IMR-90 (cell line): Measurements from ENCODE around the gene OLFML1. TPM values are rescaled to one million over a fixed set of nuclear protein-coding genes. Genes with fewer than 3 reads are reported as not detected.

ENCODE experiments used
- ATAC-seq: fragments of 200-7000 bp; cut with Tn5 transposase; 2 replicates; pipeline ENCODE4 v1.9.1; 2020; ENCODE audit warnings: low read depth, mild to moderate bottlenecking, moderate library complexity
- BruUV-seq: library from RNA; stranded (reverse); fragments of 400-500 nt; replicated peaks from 2 replicates; lab custom pipeline; 2021; lab: Mats Ljungman, UMichigan
- CTCF ChIA-PET: fragments of 300-600 bp; formaldehyde crosslinking; extraction: SDS; loops from one replicate; lab custom pipeline; 2021; ENCODE audit warnings: antibody characterized with exemption; lab: Yijun Ruan, JAX
- POLR2A ChIA-PET: fragments of 300-600 bp; sonication (Branson Sonifier 250); formaldehyde crosslinking; loops from one replicate; lab custom pipeline; 2022; ENCODE audit warnings: antibody characterized with exemption; ENCODE audit not compliant: unreplicated experiment; lab: Charles Lee
- DNase-seq: peaks from one replicate; pipeline ENCODE4 v3.0.0; 2013
- H2AFZ ChIP-seq: replicated peaks from 2 replicates; pipeline ENCODE3; 2013; ENCODE audit warnings: low read length, mild to moderate bottlenecking; ENCODE audit not compliant: poor library complexity
- H2AK5ac ChIP-seq: 2 replicates; pipeline ENCODE4 v1.6.1; 2013; ENCODE audit warnings: low read depth, low read length, inconsistent platforms
- H2AK9ac ChIP-seq: replicated peaks from 2 replicates; pipeline ENCODE3; 2013; ENCODE audit warnings: mild to moderate bottlenecking, low read depth, low read length, moderate library complexity; ENCODE audit not compliant: poor library complexity
- H2BK120ac ChIP-seq: 2 replicates; pipeline ENCODE4 v1.6.1; 2013; ENCODE audit warnings: low read depth, low read length, inconsistent platforms
- H2BK15ac ChIP-seq: 3 replicates; pipeline ENCODE4 v1.6.1; 2013; ENCODE audit warnings: low read depth, low read length, inconsistent platforms
- H2BK20ac ChIP-seq: 2 replicates; pipeline ENCODE4 v1.6.1; 2013; ENCODE audit warnings: low read depth, mild to moderate bottlenecking, inconsistent platforms, low read length, moderate library complexity
- H2BK5ac ChIP-seq: 2 replicates; pipeline ENCODE4 v1.6.1; 2013; ENCODE audit warnings: mild to moderate bottlenecking, low read depth, low read length, inconsistent platforms; ENCODE audit not compliant: poor library complexity, severe bottlenecking
- H3K14ac ChIP-seq: replicated peaks from 2 replicates; pipeline ENCODE4 v1.6.1; 2013; ENCODE audit warnings: low read depth, low read length, inconsistent platforms
- H3K18ac ChIP-seq: 2 replicates; pipeline ENCODE4 v1.6.1; 2013; ENCODE audit warnings: low read depth, low read length, control low read depth
- H3K23ac ChIP-seq: 2 replicates; pipeline ENCODE4 v1.6.1; 2013; ENCODE audit warnings: low read depth, low read length, inconsistent platforms
- H3K27ac ChIP-seq: 2 replicates; pipeline ENCODE4 v1.5.1; 2013; ENCODE audit warnings: mild to moderate bottlenecking, control low read depth, low read length; ENCODE audit not compliant: insufficient read depth
- H3K27me3 ChIP-seq: 2 replicates; pipeline ENCODE4 v1.6.1; 2013; ENCODE audit warnings: low read length; ENCODE audit not compliant: control insufficient read depth, insufficient read depth
- H3K36me3 ChIP-seq: 2 replicates; pipeline ENCODE4 v1.6.1; 2013; ENCODE audit warnings: low read length, mixed read lengths; ENCODE audit not compliant: control insufficient read depth, insufficient read depth
- H3K4ac ChIP-seq: 2 replicates; pipeline ENCODE4 v1.6.1; 2013; ENCODE audit warnings: low read depth, low read length, inconsistent platforms
- H3K4me1 ChIP-seq: 2 replicates; pipeline ENCODE4 v1.6.1; 2013; ENCODE audit warnings: low read length, mixed read lengths; ENCODE audit not compliant: control insufficient read depth, insufficient read depth
- H3K4me2 ChIP-seq: 2 replicates; pipeline ENCODE4 v1.6.1; 2013; ENCODE audit warnings: low read depth, mild to moderate bottlenecking, control low read depth, low read length, moderate library complexity
- H3K4me3 ChIP-seq: 2 replicates; pipeline ENCODE4 v1.5.1; 2013; ENCODE audit warnings: low read depth, mild to moderate bottlenecking, control low read depth, low read length, moderate library complexity; ENCODE audit not compliant: insufficient read depth
- H3K56ac ChIP-seq: 2 replicates; pipeline ENCODE4 v1.6.1; 2013; ENCODE audit warnings: low read length, inconsistent platforms; ENCODE audit not compliant: insufficient read depth; ENCODE audit errors: extremely low read depth
- H3K79me1 ChIP-seq, 2 experiments: 2 replicates each; pipeline ENCODE4 v1.6.1; 2013; ENCODE audit warnings: low read length in 2 of 2, inconsistent platforms in 1 of 2, low read depth in 1 of 2
- H3K9ac ChIP-seq: 2 replicates; pipeline ENCODE4 v1.6.1; 2013; ENCODE audit warnings: low read depth, low read length, control low read depth
- H3K9me1 ChIP-seq: 2 replicates; pipeline ENCODE4 v1.6.1; 2013; ENCODE audit warnings: low read length, inconsistent platforms; ENCODE audit not compliant: insufficient read depth
- H3K9me3 ChIP-seq: 2 replicates; pipeline ENCODE4 v1.6.1; 2013; ENCODE audit warnings: low read length; ENCODE audit not compliant: control insufficient read depth, insufficient read depth
- H4K20me1 ChIP-seq: 2 replicates; pipeline ENCODE4 v1.6.1; 2013; ENCODE audit warnings: low read length, inconsistent platforms; ENCODE audit not compliant: insufficient read depth
- H4K5ac ChIP-seq: 2 replicates; pipeline ENCODE4 v1.6.1; 2013; ENCODE audit warnings: mild to moderate bottlenecking, low read depth, low read length, control low read depth
- H4K8ac ChIP-seq, 2 experiments: 2 replicates each; pipeline ENCODE4 v1.6.1; 2013; ENCODE audit warnings: low read depth in 2 of 2, low read length in 2 of 2, control low read depth in 1 of 2, inconsistent platforms in 1 of 2
- H4K91ac ChIP-seq: 2 replicates; pipeline ENCODE4 v1.6.1; 2013; ENCODE audit warnings: low read depth, low read length, inconsistent platforms; ENCODE audit not compliant: insufficient read depth
- BHLHE40 ChIP-seq: fragments of 150-350 bp; IDR thresholded peaks from 2 replicates; pipeline ENCODE4 v1.6.1; 2016; ENCODE audit warnings: mild to moderate bottlenecking, low read depth, low read length
- FOS ChIP-seq: fragments of 150-350 bp; IDR thresholded peaks from 2 replicates; pipeline ENCODE4 v1.6.1; 2016; ENCODE audit warnings: low read depth, low read length
- MAFK ChIP-seq: IDR thresholded peaks from 2 replicates; pipeline ENCODE4 v1.6.1; 2012; ENCODE audit warnings: low read depth, low read length, improper control_type of control experiment
- MAZ ChIP-seq: IDR thresholded peaks from 2 replicates; pipeline ENCODE4 v1.6.1; 2012; ENCODE audit warnings: low read depth, mild to moderate bottlenecking, low read length, improper control_type of control experiment, moderate library complexity, borderline replicate concordance
- NFE2L2 ChIP-seq: fragments of 150-350 bp; IDR thresholded peaks from 2 replicates; pipeline ENCODE4 v1.6.1; 2016; ENCODE audit warnings: low read depth, mild to moderate bottlenecking, low read length
- POLR2A ChIP-seq: IDR thresholded peaks from 2 replicates; pipeline ENCODE4 v1.6.1; 2012; ENCODE audit warnings: mild to moderate bottlenecking, low read depth, low read length
- RAD21 ChIP-seq: IDR thresholded peaks from 2 replicates; pipeline ENCODE4 v1.6.1; 2012; ENCODE audit warnings: low read length, improper control_type of control experiment
- RCOR1 ChIP-seq: IDR thresholded peaks from 2 replicates; pipeline ENCODE4 v1.6.1; 2012; ENCODE audit warnings: mild to moderate bottlenecking, low read length, improper control_type of control experiment; ENCODE audit not compliant: insufficient replicate concordance
- USF2 ChIP-seq: fragments of 150-350 bp; IDR thresholded peaks from 2 replicates; pipeline ENCODE4 v1.6.1; 2017; ENCODE audit warnings: mild to moderate bottlenecking, antibody characterized with exemption, low read length, low read depth
- WGBS, 2 experiments: methylation state at CpG; one replicate each; pipeline versions ENCODE4 v1.1.5 to v1.1.7; 2013; ENCODE audit warnings: missing lambda C conversion rate in 2 of 2; ENCODE audit not compliant: insufficient read length in 1 of 2; ENCODE audit errors: extremely low coverage in 2 of 2; 5-methylcytosine and 5-hydroxymethylcytosine counted together
- dilution Hi-C: fragments of 300-500 bp; cut with HindIII; formaldehyde crosslinking; loops from one replicate; pipeline ENCODE4 v1.14.3; 2018; ENCODE audit warnings: low sequenced_read_pairs; ENCODE audit not compliant: unreplicated experiment
- in situ Hi-C: fragments of 300-500 bp; cut with MboI; formaldehyde crosslinking; loops from 3 replicates; pipeline ENCODE4 v1.14.3; 2019; ENCODE audit warnings: low sequenced_read_pairs, inconsistent platforms, mixed read lengths
- intact Hi-C: fragments of 100-400 bp; cut with micrococcal nuclease; formaldehyde crosslinking; loops from 2 replicates; pipeline ENCODE4 v1.10.0; 2022
- polyA plus RNA-seq, 3 experiments: library from polyadenylated mRNA; depleted of rRNA; stranded (reverse); fragments of >200 nt; gene quantifications; 2 replicates each; pipeline ENCODE4 v1.2.3, GENCODE V29; 2012; ENCODE audit warnings: low replicate concordance in 1 of 3
- total RNA-seq: library from RNA; depleted of rRNA; stranded (reverse); fragments of >200 nt; gene quantifications from 2 replicates; pipeline ENCODE4 v1.2.3, GENCODE V29; 2012
- TF ChIP-seq, protein P1 (sequence below): fragments of 150-350 bp; IDR thresholded peaks from 2 replicates; pipeline ENCODE4 v1.6.1; 2016; ENCODE audit warnings: low read depth, mild to moderate bottlenecking, low read length, moderate library complexity, borderline replicate concordance

OLFML1 gene
- total and polyA plus RNA-seq, 2 of the 4 experiments (the other 2 are of a cell fraction), result 0.10 to 0.18 TPM

GRCh38 chr11:7544021-7544420 lies 58.7 kb downstream of the OLFML1 start:
- ChIA-PET CTCF (interaction anchor here (1.0 kb wide), 1 partner anchor 14 kb away, joined by 3 read pairs; no protein-coding TSS in a partner anchor), POLR2A (no interaction called here)
- no peaks in the 10 kb centered on the region for H3K4me1 ChIP-seq
- H2BK15ac ChIP-seq, result no peak overlapping the region
- no peak overlapping the region for H3K4me2 ChIP-seq
- H3K27me3 ChIP-seq, result peaks cover 6% of the 10 kb centered on the region; the same call in 1 of the 2 replicates
- H2AFZ ChIP-seq, result no peak overlapping the region
- H4K5ac ChIP-seq, result no peak overlapping the region
- no peak overlapping the region for H2BK5ac ChIP-seq
- H4K20me1 ChIP-seq, result no peaks in the 10 kb centered on the region
- H2AK9ac ChIP-seq, result no peak overlapping the region
- TF ChIP-seq, protein P1, sequence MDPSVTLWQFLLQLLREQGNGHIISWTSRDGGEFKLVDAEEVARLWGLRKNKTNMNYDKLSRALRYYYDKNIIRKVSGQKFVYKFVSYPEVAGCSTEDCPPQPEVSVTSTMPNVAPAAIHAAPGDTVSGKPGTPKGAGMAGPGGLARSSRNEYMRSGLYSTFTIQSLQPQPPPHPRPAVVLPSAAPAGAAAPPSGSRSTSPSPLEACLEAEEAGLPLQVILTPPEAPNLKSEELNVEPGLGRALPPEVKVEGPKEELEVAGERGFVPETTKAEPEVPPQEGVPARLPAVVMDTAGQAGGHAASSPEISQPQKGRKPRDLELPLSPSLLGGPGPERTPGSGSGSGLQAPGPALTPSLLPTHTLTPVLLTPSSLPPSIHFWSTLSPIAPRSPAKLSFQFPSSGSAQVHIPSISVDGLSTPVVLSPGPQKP, result no peak
- TF ChIP-seq RCOR1 (no peak), POLR2A (no peak), MAFK (no peak), FOS (no peak), NFE2L2 (no peak), MAZ (no peak), RAD21 (no peak), BHLHE40 (no peak), USF2 (no peak)
- H2BK120ac ChIP-seq, result no peak overlapping the region
- H4K8ac ChIP-seq, result no peak overlapping the region
- H4K91ac ChIP-seq, result no peak overlapping the region
- dilution Hi-C loops, result no loop called here
- no peak overlapping the region for H2BK20ac ChIP-seq
- no peaks in the 10 kb centered on the region for H3K9me3 ChIP-seq
- H3K4me3 ChIP-seq, result no peak overlapping the region
- H3K79me1 ChIP-seq, result no peaks in the 10 kb centered on the region
- no peak overlapping the region for H3K23ac ChIP-seq
- H3K9me1 ChIP-seq, result no peaks in the 10 kb centered on the region; the same call in 1 of the 2 replicates
- no peak overlapping the region for H2AK5ac ChIP-seq
- WGBS, 2 experiments, result no CpG with 5 or more reads among the region's 3 CpGs
- BruUV-seq, result no TSS peak
- no peak overlapping the region for H3K18ac ChIP-seq
- H3K36me3 ChIP-seq, result no peaks in the 10 kb centered on the region
- in situ Hi-C loops, result no loop called here
- no peak overlapping the region for H3K4ac ChIP-seq
- intact Hi-C loops, result no loop called here
- H3K56ac ChIP-seq, result no peak overlapping the region
- no peak for ATAC-seq
- H3K27ac ChIP-seq, result no peak overlapping the region
- DNase-seq, result no peak
- no peak overlapping the region for H3K9ac ChIP-seq
- no peak overlapping the region for H3K14ac ChIP-seq
